ENCODE data around the gene CCDC174.

Gene CCDC174

GRCh38 chr3:14625443-14625842 lies 26.1 kb upstream of the CCDC174 start:
- no peak for DNase-seq (ENCODE audit: low read depth)

DNA sequence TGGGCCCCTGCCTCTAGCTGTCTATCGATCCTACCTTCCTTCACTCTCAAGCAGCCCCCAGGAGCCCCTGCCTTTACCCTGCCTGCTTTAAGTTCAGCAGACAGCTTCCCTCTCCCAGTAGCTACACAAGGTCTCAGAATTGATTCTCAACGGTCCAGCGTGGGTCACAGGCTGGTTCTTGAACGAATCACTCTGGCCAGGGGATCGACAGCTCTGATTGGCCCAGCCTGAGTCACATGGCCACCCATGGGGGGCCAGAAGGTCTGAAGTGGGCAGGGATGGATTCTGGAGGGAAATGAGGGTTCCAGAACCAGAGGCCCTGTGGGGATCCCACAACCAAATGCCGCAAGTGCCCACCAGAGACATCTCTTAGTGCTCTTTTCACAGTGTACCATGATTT lies 23.7 kb upstream of the CCDC174 start:
- no peak for DNase-seq (ENCODE audit: low read depth)

DNA sequence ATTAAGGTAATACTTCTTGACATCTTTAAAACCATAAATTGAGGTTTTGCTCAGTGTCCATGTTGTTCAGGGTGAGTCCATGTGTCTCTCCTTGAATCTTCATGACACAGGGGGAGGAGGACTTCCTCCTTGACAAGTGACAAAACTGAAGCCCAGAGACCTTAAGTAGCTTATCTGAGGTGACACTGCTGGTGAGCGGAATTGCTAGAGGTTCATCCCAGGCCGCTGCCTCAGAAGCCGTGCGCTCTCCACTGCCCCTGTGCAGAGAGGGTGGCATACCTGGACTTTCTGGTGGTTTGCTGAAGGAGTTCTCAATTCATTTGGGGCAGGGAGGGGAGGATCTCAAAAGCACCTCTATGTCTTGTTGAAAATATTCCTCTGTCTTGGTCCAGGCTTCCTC lies 23.2 kb upstream of the CCDC174 start:
- DNase-seq (ENCODE audit: low read depth), result no peak

- no peak for DNase-seq (ENCODE audit: low read depth)
Measured at GRCh38 chr3:14630404-14631100, 21.0 kb upstream of the CCDC174 start.

DNA sequence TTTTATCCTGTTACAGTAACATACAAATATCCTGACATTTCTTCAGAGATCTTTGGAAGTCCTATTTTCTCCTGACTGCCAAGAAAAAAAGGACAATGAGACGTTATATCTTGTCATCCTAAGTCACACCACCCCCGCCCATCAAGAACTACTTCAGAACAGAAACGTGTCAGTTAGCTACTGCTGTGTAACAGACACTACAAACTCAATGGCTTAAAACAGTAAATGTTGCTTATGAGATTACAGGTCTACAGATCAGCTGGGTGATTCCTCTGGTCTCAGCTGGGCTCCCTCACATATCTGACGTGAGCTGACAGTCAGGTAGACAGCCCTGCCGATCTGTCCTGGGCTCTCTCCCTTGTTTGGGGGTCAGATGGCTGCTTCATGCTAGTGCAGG lies 20.5 kb upstream of the CCDC174 start:
- DNase-seq (ENCODE audit: low read depth), result no peak

DNA sequence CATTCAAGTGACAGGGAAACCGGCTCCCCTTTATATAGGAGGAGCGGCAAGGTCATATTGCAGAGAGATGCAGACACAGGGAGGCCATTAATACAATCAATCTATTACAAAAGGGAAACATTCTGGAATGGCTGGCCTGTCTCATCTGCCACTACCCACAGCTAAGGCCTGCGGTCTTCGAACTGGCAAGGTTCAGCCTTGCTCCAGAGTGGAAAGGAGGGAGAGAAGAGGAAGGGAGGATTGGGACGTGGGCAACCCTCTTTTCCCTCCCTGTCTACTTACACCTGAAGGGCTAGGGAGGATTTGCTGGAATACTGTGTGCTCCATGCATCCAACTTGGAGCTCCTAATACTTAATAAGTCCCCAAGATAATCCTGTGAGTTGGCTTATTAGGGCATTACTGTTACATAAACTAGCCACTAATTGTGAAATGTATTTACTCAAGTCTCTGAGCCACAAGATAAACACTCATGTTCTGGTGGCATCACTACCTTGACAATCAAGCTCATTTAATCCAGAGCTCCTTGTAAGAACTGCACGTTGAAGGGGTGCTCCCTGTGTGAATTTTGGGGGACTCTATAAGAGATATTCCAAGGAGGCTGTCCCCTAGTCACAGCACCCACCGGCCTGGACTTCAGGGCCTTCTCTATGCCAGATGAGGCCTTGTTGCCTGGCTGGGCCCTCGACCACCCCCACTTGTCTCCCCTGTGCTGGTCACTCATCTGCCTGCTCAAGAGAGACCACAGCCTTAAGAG lies 19.7 kb upstream of the CCDC174 start:
- DNase-seq (ENCODE audit: low read depth), result peak; percentile 42

DNA sequence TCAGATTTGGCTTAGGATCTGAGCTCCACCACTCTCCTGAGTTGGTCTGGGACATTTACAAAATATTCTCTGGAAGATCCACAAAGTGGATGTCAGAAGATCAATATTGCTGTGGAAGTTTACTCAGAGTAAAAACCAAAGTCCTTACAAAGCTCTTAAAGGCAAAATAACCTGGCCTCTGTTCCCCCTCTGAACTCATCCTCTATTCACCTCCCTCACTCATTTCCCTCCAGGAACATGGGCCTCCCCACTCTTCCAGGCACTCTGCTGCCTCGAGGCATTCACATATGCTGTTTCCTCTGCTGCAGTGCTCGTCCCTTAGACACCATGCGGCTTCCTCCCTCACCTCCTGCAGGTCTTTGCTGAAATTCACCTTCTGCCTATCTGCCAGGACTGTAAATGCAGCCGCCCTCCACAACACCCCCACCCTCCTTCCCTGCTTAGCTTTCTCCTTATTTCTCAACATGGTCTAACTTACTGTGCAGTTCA lies 19.1 kb upstream of the CCDC174 start:
- no peak for DNase-seq (ENCODE audit: low read depth)

GRCh38 chr3:14633417-14633816 lies 18.1 kb upstream of the CCDC174 start:
- no peak for DNase-seq (ENCODE audit: low read depth)

GRCh38 chr3:14633819-14634424 lies 17.6 kb upstream of the CCDC174 start:
- DNase-seq (ENCODE audit: low read depth), result peak; percentile 86

GRCh38 chr3:14634763-14635400 lies 16.7 kb upstream of the CCDC174 start:
- no peak for DNase-seq (ENCODE audit: low read depth)

DNA sequence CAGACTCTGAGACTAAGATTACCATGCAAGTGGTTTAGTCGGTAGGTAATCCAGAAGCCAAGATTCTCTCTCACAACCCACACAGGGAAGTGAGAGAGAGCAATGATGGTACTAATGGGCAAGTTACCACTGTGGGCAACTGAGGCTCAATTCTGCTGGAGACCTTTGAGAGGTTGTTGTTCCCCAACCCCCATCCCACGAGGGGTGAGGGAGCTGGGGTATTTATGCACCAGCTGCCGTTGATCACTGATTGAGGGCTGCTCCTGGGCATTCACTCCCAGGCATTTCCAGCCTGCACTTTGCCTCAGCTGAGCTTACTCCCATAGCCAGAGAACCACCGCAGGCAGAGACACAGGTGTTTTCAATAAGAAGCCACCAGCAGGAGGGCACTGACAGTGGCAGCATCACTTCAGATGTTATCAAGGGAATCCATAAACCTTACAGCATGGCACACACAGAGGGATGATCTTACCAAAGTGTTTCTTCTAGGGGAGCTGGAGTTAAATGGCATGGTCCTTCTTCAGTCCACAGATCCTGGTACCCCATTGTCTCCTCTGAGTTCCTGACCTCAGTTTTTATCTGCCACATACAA lies 15.0 kb upstream of the CCDC174 start:
- no peak for DNase-seq (ENCODE audit: low read depth)

- no peak for DNase-seq (ENCODE audit: low read depth)
Measured at GRCh38 chr3:14640157-14640562, 11.4 kb upstream of the CCDC174 start.

- DNase-seq (ENCODE audit: low read depth), result no peak
Measured at GRCh38 chr3:14640734-14641133, 10.8 kb upstream of the CCDC174 start.

- DNase-seq (ENCODE audit: low read depth), result no peak
Measured at GRCh38 chr3:14641346-14641745, 10.2 kb upstream of the CCDC174 start.

DNA sequence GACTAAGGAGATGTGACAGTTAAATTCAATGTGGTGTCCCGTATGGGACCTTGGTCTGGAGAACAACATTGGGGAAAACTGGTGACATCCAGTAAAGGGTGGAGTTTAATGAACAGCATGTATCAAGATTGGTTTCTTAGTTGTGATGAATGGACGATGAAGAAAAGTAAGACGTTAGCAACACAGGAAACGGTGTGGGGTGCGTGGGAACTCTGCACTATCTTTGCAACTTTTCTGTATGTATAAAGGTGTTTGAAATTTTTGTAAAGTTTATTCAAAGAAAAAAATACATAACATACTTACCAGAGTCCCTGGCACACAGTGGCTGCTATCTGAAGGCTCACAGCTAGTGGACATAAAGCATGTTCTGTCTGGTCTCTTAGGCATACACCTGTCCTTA lies 6.1 kb upstream of the CCDC174 start:
- DNase-seq (ENCODE audit: low read depth), result no peak

DNA sequence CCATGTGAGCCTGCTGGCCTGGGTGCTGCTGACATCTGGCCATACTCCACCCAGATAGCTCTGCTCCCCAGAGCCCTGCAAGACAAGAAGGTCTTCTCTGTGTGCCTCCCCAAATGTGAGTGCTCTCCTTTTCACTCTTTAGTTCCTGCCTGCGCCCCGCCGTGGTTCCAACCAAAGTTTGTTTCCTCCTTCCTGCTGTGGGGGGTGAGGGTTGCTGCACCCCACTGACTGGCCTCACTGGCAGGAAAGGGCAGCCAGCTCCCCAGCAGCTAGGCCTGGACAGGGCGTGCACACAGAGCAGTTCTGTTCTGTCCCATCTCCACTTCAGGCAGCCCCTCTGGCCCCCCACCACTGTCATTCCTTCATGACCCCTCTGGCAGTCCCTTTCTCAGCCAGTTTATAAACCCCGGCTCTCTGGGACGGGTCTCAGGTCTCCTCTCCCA lies 5.4 kb upstream of the CCDC174 start:
- DNase-seq (ENCODE audit: low read depth), result no peak

DNA sequence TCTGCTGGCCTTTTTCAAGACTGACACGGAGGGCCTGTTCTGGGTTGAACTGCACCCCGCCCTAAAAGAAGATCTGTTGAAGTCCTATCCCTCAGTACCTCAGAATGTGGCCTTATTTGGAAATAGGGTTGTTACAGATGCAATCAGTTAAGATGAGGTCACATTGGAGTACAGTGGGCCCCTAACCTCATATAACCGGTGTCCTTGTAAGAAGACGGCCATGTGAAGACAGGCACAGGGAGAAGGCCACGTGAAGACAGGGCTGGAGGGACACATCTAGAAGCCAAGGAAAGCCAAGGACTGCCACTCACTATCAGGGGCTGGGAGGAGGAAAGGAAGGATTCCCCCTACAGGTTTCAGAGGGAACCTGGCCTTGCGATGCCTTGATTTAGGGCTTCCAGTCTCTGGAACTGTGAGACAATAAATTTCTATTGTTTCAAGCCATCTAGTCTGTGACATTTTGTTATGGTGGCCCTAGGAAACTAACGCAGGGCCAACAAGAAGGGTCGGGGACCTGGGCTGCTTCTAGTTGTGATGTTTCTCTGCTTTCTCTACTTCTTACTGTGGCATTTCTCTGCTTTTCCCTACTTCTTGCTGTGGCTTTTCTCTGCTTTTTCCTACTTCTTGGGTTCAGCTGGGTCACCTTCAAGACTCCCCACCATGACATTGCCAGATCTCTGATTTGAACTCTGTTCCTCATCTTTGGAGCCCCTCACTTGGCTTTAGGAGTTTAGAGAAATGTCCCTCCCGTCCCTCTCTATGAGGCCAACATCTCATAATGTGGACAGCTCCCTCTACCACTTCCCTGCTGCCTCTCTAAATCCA lies 4.8 kb upstream of the CCDC174 start:
- DNase-seq (ENCODE audit: low read depth), result no peak

GRCh38 chr3:14647976-14648955 lies 3.3 kb upstream of the CCDC174 start:
- DNase-seq (ENCODE audit: low read depth), result no peak

- DNase-seq (ENCODE audit: low read depth), result no peak
Measured at GRCh38 chr3:14649466-14649865, 2.1 kb upstream of the CCDC174 start.

DNA sequence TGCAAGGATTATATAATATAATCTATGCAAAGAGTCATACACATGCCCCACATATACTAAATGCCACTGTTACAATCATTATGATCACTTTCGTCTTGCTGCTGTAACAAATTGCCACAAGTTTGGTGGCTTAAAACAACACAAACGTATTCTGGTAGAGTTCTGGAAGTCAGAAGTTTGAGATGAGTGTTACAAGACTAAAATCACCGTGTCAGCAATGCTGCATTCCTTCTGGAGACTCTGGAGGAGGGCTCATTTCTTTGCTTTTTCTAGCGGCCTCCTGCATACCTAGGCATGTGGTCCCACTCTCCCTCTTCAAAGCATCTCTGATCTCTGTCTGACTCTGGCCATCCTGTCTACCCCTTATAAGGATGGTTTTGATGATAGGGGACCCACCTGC lies 1.4 kb upstream of the CCDC174 start:
- DNase-seq (ENCODE audit: low read depth), result no peak
